ENCODE data around the gene BRD4. TPM values are rescaled to one million over a fixed set of nuclear protein-coding genes. Genes with fewer than 3 reads are reported as not detected.

The BRD4 gene
- total and polyA plus RNA-seq, 2 of the 13 experiments (the other 11 are each of a cell fraction or from before 2014, with no cell fraction given) = 10.5 to 11.4 TPM

GRCh38 chr19:15280915-15281683 is 51.2 kb downstream of the BRD4 start:
- ATAC-seq (peak; percentile 60), FAIRE-seq (peak; percentile 32), DNase-seq (ENCODE audit: low spot score) (peak; percentile 55)
- TSS peak; percentile 51 for BruUV-seq (replicated peaks)
- Histone ChIP-seq H3K4me3 (replicated peaks in 1 of 3; ENCODE audit: insufficient read depth in 1 of 3, low read depth in 2 of 3, low read length in 3 of 3) (0 out of 6 replicates have a peak overlapping the region, but pooled peaks of 1 of the 3 experiments have one; percentile 7), H3K36me3 (replicated peaks in 1 of 2; ENCODE audit: control insufficient read depth in 1 of 2, insufficient read depth in 2 of 2, low read length in 2 of 2) (peaks cover 0 to 17% of the 10 kb centered on the region in 2 experiments; a peak in 3 of 5 replicates), H4K20me1 (ENCODE audit: insufficient read depth, low read length) (peaks cover 95% of the 10 kb centered on the region), H3K4me2 (ENCODE audit: low read depth, low read length) (peak overlapping the region; percentile 63), H3K4me1 (ENCODE audit: insufficient read depth, low read length) (peaks cover 95% of the 10 kb centered on the region), H3K9ac (ENCODE audit: insufficient read depth, low read depth, low read length) (peak overlapping the region; percentile 68), H3K27me3 (ENCODE audit: control insufficient read depth in 1 of 2, insufficient read depth in 2 of 2, low read length in 2 of 2) (no peaks in the 10 kb centered on the region), H3K27ac (ENCODE audit: extremely low read length, insufficient read depth, low read length) (peak overlapping the region; percentile 70), H3K9me3 (ENCODE audit: low read length) (no peaks in the 10 kb centered on the region), H3K79me2 (ENCODE audit: insufficient read depth, low read length) (peaks cover 99% of the 10 kb centered on the region), H2AFZ (ENCODE audit: low read length) (no peak overlapping the region)
- intact Hi-C loops (cut with micrococcal nuclease; ENCODE audit: unreplicated experiment) = loop anchor here (2.0 to 10.0 kb wide), 2 partner anchors 16 to 94 kb away; partner anchors contain the start of gene AKAP8
- ChIA-PET POLR2A (interaction anchor here (1.2 to 6.6 kb wide), 3 partner anchors 16 to 98 kb away, joined by 3 to 54 read pairs (median 3); no protein-coding TSS in a partner anchor), CTCF (ENCODE audit: low intra/inter-chr PET ratio, low total read pairs) (interaction anchor here (1.3 kb wide), 1 partner anchor 17 kb away, joined by 4 read pairs; no protein-coding TSS in a partner anchor)
- in situ Hi-C loops (cut with HindIII; ENCODE audit: extremely low pct_ligation_motif_present, low pct_unique_long_range_greater_than_20kb) = no loop called here
- 65% methylated on average over 11 of the region's 12 CpGs for WGBS (ENCODE audit: low lambda C conversion rate)
- no peak for TF ChIP-seq DMAP1 (CRISPR knock-in tag; IDR thresholded peaks at IDR 0.05)
- TF ChIP-seq ZNF709 (CRISPR knock-in tag; IDR thresholded peaks at IDR 0.05) = no peak
- TF ChIP-seq ZNF256 (CRISPR knock-in tag; conservative IDR thresholded peaks at IDR 0.05) = no peak
- TF ChIP-seq ZNF607 (CRISPR knock-in tag; IDR thresholded peaks at IDR 0.05; ENCODE audit: borderline replicate concordance) = no peak
- TF ChIP-seq ZSCAN20 (CRISPR knock-in tag; IDR thresholded peaks at IDR 0.05; ENCODE audit: borderline replicate concordance) = no peak
- no peak for TF ChIP-seq KLF9 (CRISPR knock-in tag; IDR thresholded peaks at IDR 0.05; ENCODE audit: low read depth)
- peak; percentile 90; the same call in 1 of the 2 replicates for TF ChIP-seq ZBTB33 (CRISPR knock-in tag; IDR thresholded peaks at IDR 0.05)
- TF ChIP-seq CEBPB (IDR thresholded peaks at IDR 0.05; ENCODE audit: borderline replicate concordance, low read depth, low read length) = peak; percentile 89
- no peak for TF ChIP-seq ATRX (CRISPR knock-in tag; IDR thresholded peaks at IDR 0.05; ENCODE audit: borderline replicate concordance)
- no peak for TF ChIP-seq AKNA (CRISPR knock-in tag; IDR thresholded peaks at IDR 0.05; ENCODE audit: borderline replicate concordance)
- no peak for TF ChIP-seq HOXD1 (CRISPR knock-in tag; IDR thresholded peaks at IDR 0.05)
- no peak for TF ChIP-seq THAP8 (CRISPR knock-in tag; IDR thresholded peaks at IDR 0.05; ENCODE audit: borderline replicate concordance)
- no peak; the same call in 1 of the 2 replicates for TF ChIP-seq MYPOP (CRISPR knock-in tag; IDR thresholded peaks at IDR 0.05)
- no peak for TF ChIP-seq ZNF619 (CRISPR knock-in tag; IDR thresholded peaks at IDR 0.05)
